SK-N-DZ (cell line): ENCODE measurements around the gene SYT5. TPM values are rescaled to one million over a fixed set of nuclear protein-coding genes. Genes with fewer than 3 reads are reported as not detected.
"Not testable (repeated sequence)": the region's sequence is repeated elsewhere in the genome, so short reads cannot be mapped to it uniquely, and the experiment has no call there.

Experiments used
- DNase-seq: peaks from one replicate; pipeline ENCODE4 v3.0.0-alpha.2; 2015; ENCODE audit warnings: low spot score
- polyA plus RNA-seq, 2 experiments: library from polyadenylated mRNA; depleted of rRNA; stranded (reverse); fragments of >200 nt; gene quantifications; 2 replicates each; pipeline ENCODE4 v1.2.3, GENCODE V29; 2014

The SYT5 gene
- polyA plus RNA-seq (2014; cell fraction: cytosol; rRNA removed) = 0.17 and 0.22 TPM in 2 replicates
- 2.4 and 8.4 TPM in 2 replicates for polyA plus RNA-seq (2014; cell fraction: nucleus; rRNA removed)

DNA sequence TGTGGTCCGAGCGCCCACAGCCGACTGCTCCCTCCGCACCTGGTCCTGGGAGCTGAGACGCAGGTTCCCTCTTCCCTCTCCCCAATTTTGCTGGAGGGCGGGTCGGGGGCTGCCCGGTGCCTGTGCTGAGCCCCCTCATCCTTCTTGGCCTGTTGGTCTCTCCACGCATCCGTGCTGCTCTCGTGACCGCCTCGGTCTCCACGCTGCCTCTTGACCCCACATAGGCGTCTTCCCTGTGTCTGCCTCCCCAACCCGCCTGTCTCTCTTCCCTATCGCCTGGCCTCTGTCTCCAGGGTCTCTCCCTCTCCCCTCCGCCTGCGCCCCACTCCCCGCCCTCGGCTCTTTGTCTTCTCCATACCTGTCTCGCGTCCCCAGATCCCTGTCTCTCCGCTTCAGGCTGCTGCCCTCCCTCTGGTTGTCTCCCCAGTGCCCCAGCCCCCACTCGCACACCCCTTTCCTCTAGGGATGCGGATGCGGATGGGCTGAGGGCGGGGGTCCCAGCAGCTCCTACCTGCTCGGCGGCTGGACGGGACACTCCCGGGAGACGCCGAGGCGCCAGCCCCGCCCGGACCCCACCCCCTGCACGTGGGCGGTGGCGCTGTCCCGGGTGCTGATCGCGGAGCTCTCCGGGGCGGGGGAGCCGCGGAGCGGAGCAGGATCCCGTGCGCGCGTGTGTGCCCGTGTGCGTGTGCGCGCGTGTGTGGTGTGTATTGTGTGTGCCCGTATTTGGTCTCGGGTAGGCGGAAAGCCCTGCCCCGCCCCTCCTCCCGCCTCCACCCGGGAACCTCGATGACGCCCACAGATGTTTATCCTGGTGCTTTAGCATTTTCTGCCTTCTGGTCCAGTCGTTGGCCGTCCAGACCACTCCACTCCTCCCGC, at the start of gene SYT5:
Gene SYT5, minus strand, starts transcription at position 684 of the 879 bp plus-strand sequence. CDS start 1,248 bp downstream, outside the sequence.
- DNase-seq = no peak

GRCh38 chr19:55229789-55230182, 49.7 kb upstream of the SYT5 start:
- DNase-seq = no peak

GRCh38 chr19:55229145-55229788, 49.2 kb upstream of the SYT5 start:
- no peak for DNase-seq

- no peak for DNase-seq
Observed at GRCh38 chr19:55228403-55229031, 48.4 kb upstream of the SYT5 start, which contains the start of gene TMEM86B. TMEM86B (minus strand) TSS chr19:55228763; CDS start chr19:55228741, 22 bp downstream.

DNA sequence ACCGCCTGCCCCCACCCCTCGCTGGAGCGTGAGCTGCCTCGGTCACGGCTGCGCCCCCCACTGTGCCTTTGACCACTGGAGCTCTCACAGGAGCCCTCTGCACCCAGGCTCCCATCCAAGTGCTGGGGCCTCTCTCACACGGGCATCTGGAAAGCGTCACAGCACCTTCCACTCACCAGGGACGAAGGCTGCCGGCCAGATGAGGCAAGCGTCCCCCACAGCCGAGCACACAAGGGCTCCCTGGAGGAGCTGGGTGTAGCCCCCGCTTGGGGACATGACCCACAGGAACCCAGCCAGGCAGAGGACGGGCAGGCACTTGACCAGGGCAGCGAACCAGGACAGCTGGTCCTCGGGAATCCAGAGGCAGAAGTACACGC, 47.9 kb upstream of the SYT5 start:
- DNase-seq = peak; percentile 79

GRCh38 chr19:55227241-55228014, 47.3 kb upstream of the SYT5 start:
- no peak for DNase-seq

GRCh38 chr19:55226788-55227187, 46.7 kb upstream of the SYT5 start:
- no peak for DNase-seq

DNA sequence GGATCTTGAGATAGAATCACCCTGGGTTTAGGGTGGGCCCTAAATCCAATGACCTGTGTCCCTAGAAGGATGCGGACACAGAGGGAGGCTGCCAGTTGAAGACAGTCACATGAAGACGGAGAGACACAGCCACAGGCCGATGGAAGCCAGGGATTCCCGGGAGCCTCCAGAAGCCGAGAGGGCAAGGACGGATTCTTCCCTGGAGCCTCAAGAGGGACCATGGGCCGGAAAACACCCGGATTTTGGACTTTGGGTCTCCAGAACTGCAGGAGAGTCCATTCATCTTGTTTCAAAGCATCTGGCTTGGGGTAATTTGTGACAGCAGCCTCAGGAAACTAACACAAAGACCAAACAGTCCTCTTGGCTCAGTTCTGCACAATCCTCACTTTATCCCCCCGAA, 46.2 kb upstream of the SYT5 start:
- DNase-seq = no peak

DNA sequence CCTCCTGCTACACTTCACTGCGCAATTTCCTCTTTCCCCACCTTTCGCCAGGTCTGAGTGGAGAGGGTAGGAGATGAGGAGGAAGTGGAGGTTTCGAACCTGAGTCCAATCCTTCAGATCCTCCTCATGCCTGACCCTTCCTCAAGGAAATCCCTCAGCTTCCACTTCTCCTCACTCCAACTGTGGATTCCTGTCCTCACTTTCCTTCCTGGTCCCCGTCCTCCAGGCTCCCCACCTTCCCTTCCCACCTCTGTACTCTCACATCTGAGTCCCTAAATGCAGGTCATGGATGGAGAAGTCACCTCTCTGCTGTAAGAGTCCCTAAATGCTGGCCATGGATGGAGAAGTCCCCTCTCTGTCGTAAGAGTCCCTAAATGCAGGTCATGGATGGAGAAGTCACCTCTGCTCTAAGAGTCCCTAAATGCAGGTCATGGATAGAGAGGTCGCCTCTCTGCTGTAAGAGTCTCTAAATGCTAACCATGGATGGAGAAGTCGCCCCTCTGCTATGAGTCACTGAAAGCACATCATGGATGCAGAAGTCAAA, 45.4 kb upstream of the SYT5 start:
- no peak for DNase-seq

- DNase-seq = not testable (repeated sequence)
Observed at GRCh38 chr19:55224679-55225414, 44.8 kb upstream of the SYT5 start.

DNA sequence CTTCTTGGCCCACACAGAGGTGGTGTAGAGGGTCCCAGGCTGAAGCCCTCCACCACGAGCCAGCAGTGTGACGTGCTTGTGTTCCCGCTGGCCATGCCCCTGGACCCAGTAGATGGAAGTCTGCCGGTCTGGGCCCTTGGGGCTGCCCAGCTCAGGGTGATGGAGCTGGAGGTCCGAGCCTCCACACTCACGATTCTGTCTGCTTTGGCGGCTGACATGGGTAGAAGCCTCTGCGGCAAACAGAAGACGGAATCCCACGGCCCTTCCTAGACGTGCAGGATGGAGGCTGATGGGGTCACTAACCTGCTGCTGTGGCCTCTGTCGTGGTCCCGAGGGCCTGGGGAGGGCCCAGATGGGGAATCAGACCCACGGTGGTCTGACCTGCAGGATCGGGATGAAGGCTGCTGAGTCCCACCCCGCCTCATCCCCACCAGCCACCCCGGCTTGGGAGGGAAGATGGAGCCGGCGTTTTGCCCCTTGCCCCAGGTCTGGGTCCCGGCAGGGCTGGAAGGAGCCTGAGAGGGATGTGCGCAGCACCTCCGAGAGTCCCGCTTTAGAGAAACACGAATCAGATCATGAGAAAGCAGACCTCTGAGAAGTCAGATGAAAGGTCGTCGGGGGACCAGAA, 44.1 kb upstream of the SYT5 start:
- no peak for DNase-seq

- DNase-seq = no peak
Observed at GRCh38 chr19:55223291-55224037, 43.4 kb upstream of the SYT5 start.

DNA sequence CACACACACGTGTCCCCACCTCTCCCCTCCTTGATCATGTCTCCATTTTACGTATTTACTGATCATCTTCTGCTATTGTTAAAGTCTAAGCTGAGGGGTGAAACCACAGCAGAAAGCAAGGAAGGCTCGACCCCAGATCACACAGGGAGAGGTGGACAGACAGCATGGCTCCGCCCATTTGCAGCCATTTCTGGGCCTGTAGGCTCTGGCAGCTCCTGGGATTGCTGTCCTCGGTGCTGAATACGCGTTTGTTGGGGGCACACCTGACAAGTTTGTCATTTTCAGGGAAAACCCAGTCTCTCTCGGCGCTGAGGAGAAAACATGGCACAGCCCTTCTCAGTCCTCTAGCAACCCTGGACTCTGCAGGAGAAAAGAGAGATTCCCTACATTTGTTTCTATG, 40.4 kb upstream of the SYT5 start:
- no peak for DNase-seq

DNA sequence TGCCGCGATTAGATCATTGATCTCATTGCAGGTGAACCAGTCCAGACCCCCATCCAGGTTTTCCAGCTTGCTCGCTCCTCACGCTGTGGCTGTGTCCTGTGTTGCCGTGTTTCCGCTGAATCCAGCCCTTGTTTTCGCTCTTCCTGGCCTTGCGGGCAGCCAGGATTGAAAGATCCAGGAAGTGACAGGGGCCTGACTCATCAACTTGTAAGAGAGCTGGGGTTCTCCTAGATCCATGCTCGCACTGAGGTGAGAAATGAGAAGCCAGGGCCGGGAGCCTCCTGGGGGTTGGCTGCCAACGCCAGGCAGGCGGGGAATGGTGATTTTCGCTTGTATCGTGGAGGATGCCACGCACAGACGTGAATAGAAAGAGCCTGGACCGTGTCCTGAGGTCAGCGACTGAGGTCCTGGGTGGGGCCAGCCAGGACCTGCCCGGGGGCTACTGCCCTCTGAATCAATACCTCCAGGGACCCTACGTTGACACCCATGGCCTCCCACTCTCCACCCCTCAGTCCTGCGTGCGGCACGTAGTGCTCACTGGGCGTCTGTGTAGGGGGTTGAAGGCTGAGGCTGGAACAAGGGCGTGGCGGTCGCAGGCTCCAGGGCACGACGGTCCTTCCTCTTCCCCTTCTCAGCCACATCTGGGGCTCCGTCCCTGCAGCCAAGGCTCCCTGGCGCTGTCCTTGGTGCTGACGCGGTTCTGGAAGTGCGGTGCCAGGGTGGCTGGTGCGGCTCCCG, 36.5 kb upstream of the SYT5 start:
- peak; percentile 88 for DNase-seq

- DNase-seq = no peak
Observed at GRCh38 chr19:55213547-55213946, 33.5 kb upstream of the SYT5 start.

- no peak for DNase-seq
Observed at GRCh38 chr19:55212447-55212846, 32.4 kb upstream of the SYT5 start.

DNA sequence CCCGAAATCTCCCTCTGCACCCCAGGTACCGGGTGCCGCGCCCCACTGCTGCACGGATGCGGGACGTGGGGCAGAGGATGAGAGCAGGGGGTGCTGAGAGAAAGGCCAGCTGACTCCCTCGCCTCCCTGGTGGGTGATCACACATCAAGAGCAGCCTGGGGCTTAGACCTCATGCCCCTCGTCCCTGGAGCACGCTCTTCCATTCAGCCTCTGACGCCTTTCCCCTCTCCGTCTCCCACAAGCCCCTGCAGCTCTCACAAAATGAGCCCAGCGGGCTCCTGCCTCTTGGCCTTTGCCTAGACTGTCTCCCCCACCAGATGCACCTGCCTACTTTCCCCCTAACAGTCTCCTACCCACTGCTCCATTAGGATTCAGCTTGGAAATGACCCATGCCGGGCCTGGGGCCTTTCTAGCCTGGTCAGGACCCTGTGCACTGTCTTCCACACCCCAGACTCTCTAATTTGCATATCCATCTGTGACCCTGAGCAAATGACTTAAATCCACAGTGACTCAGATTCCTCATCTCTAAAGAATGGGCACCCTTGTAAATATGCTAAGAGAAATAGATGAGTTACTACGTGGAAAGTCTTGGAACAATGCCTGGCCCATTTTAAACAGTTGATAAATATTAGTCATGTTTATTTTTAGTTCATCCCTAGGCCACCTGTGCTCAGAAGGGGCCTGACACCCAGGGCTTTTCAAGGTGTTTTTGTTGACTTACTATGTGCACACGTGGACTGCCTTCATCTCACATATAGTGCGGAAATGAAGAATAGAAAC, 29.8 kb upstream of the SYT5 start:
- DNase-seq = no peak
